Neuron (in vitro differentiated cells): ENCODE measurements around the gene MRTFA.
"Not testable (repeated sequence)": the region's sequence is repeated elsewhere in the genome, so short reads cannot be mapped to it uniquely, and the experiment has no call there.

Experiments
- H2AFZ ChIP-seq: one replicate; pipeline ENCODE4 v1.6.1; 2013; ENCODE audit warnings: low read depth, mild to moderate bottlenecking, inconsistent platforms, low read length, moderate library complexity
- H3K27me3 ChIP-seq: one replicate; pipeline ENCODE4 v1.6.1; 2013; ENCODE audit warnings: low read length; ENCODE audit not compliant: insufficient read depth
- H3K36me3 ChIP-seq: one replicate; pipeline ENCODE4 v1.6.1; 2013; ENCODE audit warnings: low read length; ENCODE audit not compliant: insufficient read depth
- H3K4me1 ChIP-seq: one replicate; pipeline ENCODE4 v1.6.1; 2013; ENCODE audit warnings: low read length; ENCODE audit not compliant: insufficient read depth
- H3K4me3 ChIP-seq: 2 replicates; pipeline ENCODE4 v1.5.1; 2013; ENCODE audit warnings: mild to moderate bottlenecking, low read length, moderate library complexity
- H3K9me3 ChIP-seq: one replicate; pipeline ENCODE4 v1.6.1; 2013; ENCODE audit warnings: low read length

MRTFA gene

GRCh38 chr22:40571887-40572286, 64.6 kb downstream of the MRTFA start:
- no peak overlapping the region for H2AFZ ChIP-seq
- no peaks in the 10 kb centered on the region for H3K9me3 ChIP-seq
- no peaks in the 10 kb centered on the region for H3K36me3 ChIP-seq
- no peak overlapping the region for H3K4me3 ChIP-seq
- peaks cover 11% of the 10 kb centered on the region for H3K4me1 ChIP-seq
- H3K27me3 ChIP-seq = no peaks in the 10 kb centered on the region

GRCh38 chr22:40567626-40568328, 68.7 kb downstream of the MRTFA start:
- H2AFZ ChIP-seq = no peak overlapping the region
- H3K4me3 ChIP-seq = no peak overlapping the region
- H3K36me3 ChIP-seq = no peaks in the 10 kb centered on the region
- H3K27me3 ChIP-seq = no peaks in the 10 kb centered on the region
- H3K4me1 ChIP-seq = peaks cover 11% of the 10 kb centered on the region
- H3K9me3 ChIP-seq = no peaks in the 10 kb centered on the region

GRCh38 chr22:40567106-40567505, 69.4 kb downstream of the MRTFA start:
- Histone ChIP-seq H3K4me3 (no peak overlapping the region), H3K9me3 (no peaks in the 10 kb centered on the region), H2AFZ (no peak overlapping the region), H3K27me3 (no peaks in the 10 kb centered on the region), H3K4me1 (peaks cover 11% of the 10 kb centered on the region), H3K36me3 (no peaks in the 10 kb centered on the region)

- peaks cover 16% of the 10 kb centered on the region for H3K4me1 ChIP-seq
- H3K4me3 ChIP-seq = no peak overlapping the region
- no peak overlapping the region for H2AFZ ChIP-seq
- no peaks in the 10 kb centered on the region for H3K36me3 ChIP-seq
- no peaks in the 10 kb centered on the region for H3K9me3 ChIP-seq
- H3K27me3 ChIP-seq = no peaks in the 10 kb centered on the region
Observed at GRCh38 chr22:40560994-40561515, 75.5 kb downstream of the MRTFA start.

- no peak overlapping the region for H3K4me3 ChIP-seq
- H3K36me3 ChIP-seq = no peaks in the 10 kb centered on the region
- no peaks in the 10 kb centered on the region for H3K9me3 ChIP-seq
- peaks cover 17% of the 10 kb centered on the region for H3K4me1 ChIP-seq
- no peaks in the 10 kb centered on the region for H3K27me3 ChIP-seq
- H2AFZ ChIP-seq = no peak overlapping the region
Observed at GRCh38 chr22:40560551-40560950, 76.0 kb downstream of the MRTFA start.

- no peaks in the 10 kb centered on the region for H3K9me3 ChIP-seq
- H3K4me1 ChIP-seq = peaks cover 17% of the 10 kb centered on the region
- H2AFZ ChIP-seq = no peak overlapping the region
- no peaks in the 10 kb centered on the region for H3K27me3 ChIP-seq
- no peak overlapping the region for H3K4me3 ChIP-seq
- H3K36me3 ChIP-seq = no peaks in the 10 kb centered on the region
Observed at GRCh38 chr22:40557972-40558371, 78.5 kb downstream of the MRTFA start.

- H2AFZ ChIP-seq = no peak overlapping the region
- peaks cover 17% of the 10 kb centered on the region for H3K4me1 ChIP-seq
- peaks cover 3% of the 10 kb centered on the region for H3K9me3 ChIP-seq
- no peak overlapping the region for H3K4me3 ChIP-seq
- no peaks in the 10 kb centered on the region for H3K27me3 ChIP-seq
- H3K36me3 ChIP-seq = peaks cover 6% of the 10 kb centered on the region
Observed at GRCh38 chr22:40556641-40557040, 79.9 kb downstream of the MRTFA start.

- H3K27me3 ChIP-seq, H3K9me3 ChIP-seq, H3K4me3 ChIP-seq, H2AFZ ChIP-seq: not testable (repeated sequence)
- H3K36me3 ChIP-seq = peaks cover 14% of the 10 kb centered on the region
- peaks cover 14% of the 10 kb centered on the region for H3K4me1 ChIP-seq
Observed at GRCh38 chr22:40554023-40554422, 82.5 kb downstream of the MRTFA start.

GRCh38 chr22:40553014-40553554, 83.4 kb downstream of the MRTFA start:
- peaks cover 14% of the 10 kb centered on the region for H3K4me1 ChIP-seq
- peaks cover 3% of the 10 kb centered on the region for H3K9me3 ChIP-seq
- no peak overlapping the region for H3K4me3 ChIP-seq
- H2AFZ ChIP-seq = no peak overlapping the region
- H3K36me3 ChIP-seq = peaks cover 15% of the 10 kb centered on the region
- no peaks in the 10 kb centered on the region for H3K27me3 ChIP-seq

- Histone ChIP-seq H3K27me3 (no peaks in the 10 kb centered on the region), H3K9me3 (peaks cover 3% of the 10 kb centered on the region), H3K4me3 (no peak overlapping the region), H2AFZ (no peak overlapping the region), H3K36me3 (peaks cover 17% of the 10 kb centered on the region), H3K4me1 (peaks cover 11% of the 10 kb centered on the region)
Observed at GRCh38 chr22:40552070-40552469, 84.4 kb downstream of the MRTFA start.

GRCh38 chr22:40547729-40548143, 88.8 kb downstream of the MRTFA start:
- Histone ChIP-seq H3K4me3 (no peak overlapping the region), H3K9me3 (peaks cover 8% of the 10 kb centered on the region), H3K4me1 (no peaks in the 10 kb centered on the region), H3K27me3 (no peaks in the 10 kb centered on the region), H2AFZ (no peak overlapping the region), H3K36me3 (peaks cover 21% of the 10 kb centered on the region)

GRCh38 chr22:40544758-40545157, 91.8 kb downstream of the MRTFA start:
- Histone ChIP-seq H3K4me3 (no peak overlapping the region), H3K36me3 (peaks cover 7% of the 10 kb centered on the region), H2AFZ (no peak overlapping the region), H3K27me3 (no peaks in the 10 kb centered on the region), H3K9me3 (peaks cover 5% of the 10 kb centered on the region), H3K4me1 (no peaks in the 10 kb centered on the region)

GRCh38 chr22:40542821-40543540, 93.5 kb downstream of the MRTFA start:
- Histone ChIP-seq H3K27me3 (no peaks in the 10 kb centered on the region), H3K9me3 (peaks cover 5% of the 10 kb centered on the region), H2AFZ (no peak overlapping the region), H3K36me3 (peaks cover 6% of the 10 kb centered on the region), H3K4me3 (no peak overlapping the region), H3K4me1 (no peaks in the 10 kb centered on the region)
